ENCODE data around the gene C8B.

Gene C8B

GRCh38 chr1:56967355-56967754 is 1.5 kb upstream of the C8B start:
- TF ChIP-seq, protein P1, sequence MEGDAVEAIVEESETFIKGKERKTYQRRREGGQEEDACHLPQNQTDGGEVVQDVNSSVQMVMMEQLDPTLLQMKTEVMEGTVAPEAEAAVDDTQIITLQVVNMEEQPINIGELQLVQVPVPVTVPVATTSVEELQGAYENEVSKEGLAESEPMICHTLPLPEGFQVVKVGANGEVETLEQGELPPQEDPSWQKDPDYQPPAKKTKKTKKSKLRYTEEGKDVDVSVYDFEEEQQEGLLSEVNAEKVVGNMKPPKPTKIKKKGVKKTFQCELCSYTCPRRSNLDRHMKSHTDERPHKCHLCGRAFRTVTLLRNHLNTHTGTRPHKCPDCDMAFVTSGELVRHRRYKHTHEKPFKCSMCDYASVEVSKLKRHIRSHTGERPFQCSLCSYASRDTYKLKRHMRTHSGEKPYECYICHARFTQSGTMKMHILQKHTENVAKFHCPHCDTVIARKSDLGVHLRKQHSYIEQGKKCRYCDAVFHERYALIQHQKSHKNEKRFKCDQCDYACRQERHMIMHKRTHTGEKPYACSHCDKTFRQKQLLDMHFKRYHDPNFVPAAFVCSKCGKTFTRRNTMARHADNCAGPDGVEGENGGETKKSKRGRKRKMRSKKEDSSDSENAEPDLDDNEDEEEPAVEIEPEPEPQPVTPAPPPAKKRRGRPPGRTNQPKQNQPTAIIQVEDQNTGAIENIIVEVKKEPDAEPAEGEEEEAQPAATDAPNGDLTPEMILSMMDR (IDR thresholded peaks at IDR 0.05; ENCODE audit: extremely low read depth, insufficient read depth, missing control alignments) = no peak
- in situ Hi-C loops (cut with MboI; ENCODE audit: low pct_unique_long_range_greater_than_20kb, low sequenced_read_pairs, unreplicated experiment) = no loop called here
- no peak for DNase-seq (ENCODE audit: low spot score)

DNA sequence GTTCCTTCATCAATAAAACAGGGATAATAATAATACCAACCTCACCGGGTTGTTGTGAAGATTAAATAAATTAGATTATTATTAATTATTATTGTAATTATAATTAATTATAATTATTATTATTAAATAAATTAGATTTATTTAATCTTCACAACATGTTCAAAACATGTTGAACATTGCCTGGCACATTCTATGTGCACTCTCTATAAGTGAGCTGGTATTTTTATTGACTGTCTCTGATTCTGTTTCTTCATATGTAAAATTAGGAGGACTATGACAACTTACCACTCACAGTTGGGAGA is 834 bp upstream of the C8B start:
- no peak for DNase-seq (ENCODE audit: low spot score)
- TF ChIP-seq, protein P1 (IDR thresholded peaks at IDR 0.05; ENCODE audit: extremely low read depth, insufficient read depth, missing control alignments) = no peak
- in situ Hi-C loops (cut with MboI; ENCODE audit: low pct_unique_long_range_greater_than_20kb, low sequenced_read_pairs, unreplicated experiment) = no loop called here

DNA sequence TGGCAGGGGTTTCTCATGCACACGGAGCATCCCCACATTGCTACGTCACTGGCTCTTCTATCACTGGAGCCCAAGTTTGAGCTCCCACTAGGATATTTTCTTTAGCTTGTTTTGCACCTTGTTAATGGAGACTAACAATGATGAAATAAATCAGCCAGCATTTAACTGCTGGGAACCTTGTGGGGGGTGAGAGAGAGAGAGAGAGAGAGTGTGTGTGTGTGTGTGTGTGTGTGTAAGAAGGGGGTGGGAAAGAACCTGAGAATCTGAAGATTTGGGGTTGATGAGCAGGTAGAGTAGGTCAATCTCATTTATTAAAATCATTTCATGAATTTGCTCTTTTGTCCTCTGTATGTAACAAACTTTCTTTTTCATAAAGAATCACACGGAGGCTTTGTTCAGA is 624 bp downstream of the C8B start:
- in situ Hi-C loops (cut with MboI; ENCODE audit: low pct_unique_long_range_greater_than_20kb, low sequenced_read_pairs, unreplicated experiment) = no loop called here
- no peak for DNase-seq (ENCODE audit: low spot score)
- TF ChIP-seq, protein P1 (IDR thresholded peaks at IDR 0.05; ENCODE audit: extremely low read depth, insufficient read depth, missing control alignments) = no peak

GRCh38 chr1:56964349-56965017 is 1.3 kb downstream of the C8B start:
- TF ChIP-seq, protein P1 (IDR thresholded peaks at IDR 0.05; ENCODE audit: extremely low read depth, insufficient read depth, missing control alignments) = no peak
- in situ Hi-C loops (cut with MboI; ENCODE audit: low pct_unique_long_range_greater_than_20kb, low sequenced_read_pairs, unreplicated experiment) = no loop called here
- DNase-seq (ENCODE audit: low spot score) = no peak

GRCh38 chr1:56963667-56964066 is 2.1 kb downstream of the C8B start:
- in situ Hi-C loops (cut with MboI; ENCODE audit: low pct_unique_long_range_greater_than_20kb, low sequenced_read_pairs, unreplicated experiment) = no loop called here
- TF ChIP-seq, protein P1 (IDR thresholded peaks at IDR 0.05; ENCODE audit: extremely low read depth, insufficient read depth, missing control alignments) = no peak
- DNase-seq (ENCODE audit: low spot score) = no peak

- in situ Hi-C loops (cut with MboI; ENCODE audit: low pct_unique_long_range_greater_than_20kb, low sequenced_read_pairs, unreplicated experiment) = no loop called here
- no peak for DNase-seq (ENCODE audit: low spot score)
- TF ChIP-seq, protein P1 (IDR thresholded peaks at IDR 0.05; ENCODE audit: extremely low read depth, insufficient read depth, missing control alignments) = no peak
Measured at GRCh38 chr1:56961426-56961825, 4.4 kb downstream of the C8B start.

- in situ Hi-C loops (cut with MboI; ENCODE audit: low pct_unique_long_range_greater_than_20kb, low sequenced_read_pairs, unreplicated experiment) = no loop called here
- TF ChIP-seq, protein P1 (IDR thresholded peaks at IDR 0.05; ENCODE audit: extremely low read depth, insufficient read depth, missing control alignments) = no peak
- no peak for DNase-seq (ENCODE audit: low spot score)
Measured at GRCh38 chr1:56958526-56958925, 7.3 kb downstream of the C8B start.
